HepG2 (cell line): ENCODE results near the gene CELSR2. TPM values are rescaled to one million over a fixed set of nuclear protein-coding genes. Genes with fewer than 3 reads are reported as not detected.

ENCODE experiments used
- EEA1 ChIP-seq: sonication (generic); formaldehyde crosslinking; IDR thresholded peaks from 2 replicates; pipeline ENCODE4 v1.5.1; 2020; ENCODE audit warnings: mild to moderate bottlenecking, missing genetic modification reagents, borderline replicate concordance
- HNF4A ChIP-seq: sonication (generic); formaldehyde crosslinking; IDR thresholded peaks from 2 replicates; pipeline ENCODE4 v1.4.0; 2020; ENCODE audit warnings: missing genetic modification reagents
- KLF13 ChIP-seq: sonication (generic); formaldehyde crosslinking; IDR thresholded peaks from 2 replicates; pipeline ENCODE4 v1.4.0; 2020; ENCODE audit warnings: mild to moderate bottlenecking, missing genetic modification reagents
- NCOR1 ChIP-seq: fragments of 200-600 bp; sonication (generic); IDR thresholded peaks from 2 replicates; pipeline ENCODE4 v1.7.0; 2017; ENCODE audit warnings: antibody characterized with exemption, low read length, borderline replicate concordance
- NR1H2 ChIP-seq: sonication (generic); formaldehyde crosslinking; IDR thresholded peaks from 2 replicates; pipeline ENCODE4 v1.8.1; 2022; ENCODE audit warnings: low read depth, missing genetic modification reagents, borderline replicate concordance
- NR2F6 ChIP-seq, 2 experiments: IDR thresholded peaks; 2 replicates each; pipeline ENCODE4 v1.6.1; 2016; ENCODE audit warnings: antibody characterized with exemption in 1 of 2, mild to moderate bottlenecking in 1 of 2
- RAD21 ChIP-seq: fragments of 450-650 bp; formaldehyde crosslinking; IDR thresholded peaks from 2 replicates; pipeline ENCODE4 v1.5.0; 2020; ENCODE audit warnings: mild to moderate bottlenecking
- RFXAP ChIP-seq: sonication (generic); formaldehyde crosslinking; IDR thresholded peaks from 2 replicates; pipeline ENCODE4 v1.4.0; 2020; ENCODE audit warnings: missing genetic modification reagents, borderline replicate concordance
- SRSF4 ChIP-seq: fragments of 200-400 bp; formaldehyde crosslinking; IDR thresholded peaks from one replicate; pipeline ENCODE4 v1.6.1; 2018; ENCODE audit warnings: mild to moderate bottlenecking, low read depth, low read length, moderate library complexity; ENCODE audit not compliant: poor library complexity, severe bottlenecking
- ZBTB8A ChIP-seq: sonication (generic); formaldehyde crosslinking; IDR thresholded peaks from 2 replicates; pipeline ENCODE4 v1.4.0; 2020; ENCODE audit warnings: mild to moderate bottlenecking, low read depth, missing genetic modification reagents, borderline replicate concordance
- ZNF101 ChIP-seq: sonication (generic); formaldehyde crosslinking; IDR thresholded peaks from 2 replicates; pipeline ENCODE4 v1.4.0; 2020; ENCODE audit warnings: mild to moderate bottlenecking, low read depth, missing genetic modification reagents, borderline replicate concordance
- ZNF224 ChIP-seq: sonication (generic); formaldehyde crosslinking; IDR thresholded peaks from 2 replicates; pipeline ENCODE4 v1.5.0; 2020; ENCODE audit warnings: mild to moderate bottlenecking, missing genetic modification reagents
- ZNF234 ChIP-seq: sonication (generic); formaldehyde crosslinking; conservative IDR thresholded peaks from 2 replicates; pipeline ENCODE4 v1.5.1; 2020; ENCODE audit warnings: mild to moderate bottlenecking, missing genetic modification reagents
- ZNF383 ChIP-seq: sonication (generic); formaldehyde crosslinking; IDR thresholded peaks from 2 replicates; pipeline ENCODE4 v1.4.0; 2020; ENCODE audit warnings: missing genetic modification reagents, mild to moderate bottlenecking, borderline replicate concordance
- ZNF557 ChIP-seq: sonication (generic); formaldehyde crosslinking; IDR thresholded peaks from 2 replicates; pipeline ENCODE4 v1.4.0; 2020; ENCODE audit warnings: missing genetic modification reagents
- ZNF891 ChIP-seq: sonication (generic); formaldehyde crosslinking; IDR thresholded peaks from 2 replicates; pipeline ENCODE4 v1.5.0; 2020; ENCODE audit warnings: mild to moderate bottlenecking, missing genetic modification reagents
- ZSCAN22 ChIP-seq: sonication (generic); formaldehyde crosslinking; IDR thresholded peaks from 2 replicates; pipeline ENCODE4 v1.4.0; 2020; ENCODE audit warnings: mild to moderate bottlenecking, missing genetic modification reagents
- polyA plus RNA-seq, 8 experiments: library from polyadenylated mRNA; depleted of rRNA in 3 of 8; stranded (reverse) in 7 of 8; unstranded in 1 of 8; fragments of >200 nt; fragmentation: Illumina TruSeq in 4 of 8; extraction: Trizol in 4 of 8; gene quantifications; 2 replicates each; pipeline versions ENCODE4 v1.2.1 to v1.2.3, GENCODE V29; 2011 to 2016; ENCODE audit warnings: low read depth in 4 of 8, missing spikeins in 1 of 8, mixed read lengths in 1 of 8; ENCODE audit not compliant: insufficient read depth in 1 of 8
- total RNA-seq, 5 experiments: library from RNA; depleted of rRNA; stranded (reverse); fragments of >200 nt; fragmentation: Illumina TruSeq; extraction: Trizol; gene quantifications; 2 replicates each; pipeline ENCODE4 v1.2.3, GENCODE V29; 2016; ENCODE audit warnings: low read depth in 1 of 5
- TF ChIP-seq, protein P1 (sequence below): sonication (generic); formaldehyde crosslinking; IDR thresholded peaks from 2 replicates; pipeline ENCODE4 v1.5.0; 2020; ENCODE audit warnings: mild to moderate bottlenecking, low read depth, missing genetic modification reagents, borderline replicate concordance
- TF ChIP-seq, protein P2 (sequence below): IDR thresholded peaks from 2 replicates; pipeline ENCODE4 v1.6.1; 2016; ENCODE audit warnings: missing biosample characterization, missing genetic modification reagents, low read depth
- TF ChIP-seq, protein P3 (sequence below): sonication (generic); formaldehyde crosslinking; IDR thresholded peaks from 2 replicates; pipeline ENCODE4 v1.8.0; 2022; ENCODE audit warnings: low read depth, missing genetic modification reagents
- TF ChIP-seq, protein P4 (sequence below): sonication (generic); formaldehyde crosslinking; IDR thresholded peaks from 2 replicates; pipeline ENCODE4 v1.4.0; 2020; ENCODE audit warnings: missing genetic modification reagents
- TF ChIP-seq, protein P5 (sequence below): sonication (generic); formaldehyde crosslinking; IDR thresholded peaks from 2 replicates; pipeline ENCODE4 v1.8.0; 2022; ENCODE audit warnings: missing genetic modification reagents, low read depth, mild to moderate bottlenecking, borderline replicate concordance
- TF ChIP-seq, protein P6 (sequence below): IDR thresholded peaks from 2 replicates; pipeline ENCODE4 v1.6.1; 2016

CELSR2 gene
- total and polyA plus RNA-seq, 2 of the 13 experiments (the other 11 are each of a cell fraction or from before 2014, with no cell fraction given): 4.0 to 6.6 TPM

DNA sequence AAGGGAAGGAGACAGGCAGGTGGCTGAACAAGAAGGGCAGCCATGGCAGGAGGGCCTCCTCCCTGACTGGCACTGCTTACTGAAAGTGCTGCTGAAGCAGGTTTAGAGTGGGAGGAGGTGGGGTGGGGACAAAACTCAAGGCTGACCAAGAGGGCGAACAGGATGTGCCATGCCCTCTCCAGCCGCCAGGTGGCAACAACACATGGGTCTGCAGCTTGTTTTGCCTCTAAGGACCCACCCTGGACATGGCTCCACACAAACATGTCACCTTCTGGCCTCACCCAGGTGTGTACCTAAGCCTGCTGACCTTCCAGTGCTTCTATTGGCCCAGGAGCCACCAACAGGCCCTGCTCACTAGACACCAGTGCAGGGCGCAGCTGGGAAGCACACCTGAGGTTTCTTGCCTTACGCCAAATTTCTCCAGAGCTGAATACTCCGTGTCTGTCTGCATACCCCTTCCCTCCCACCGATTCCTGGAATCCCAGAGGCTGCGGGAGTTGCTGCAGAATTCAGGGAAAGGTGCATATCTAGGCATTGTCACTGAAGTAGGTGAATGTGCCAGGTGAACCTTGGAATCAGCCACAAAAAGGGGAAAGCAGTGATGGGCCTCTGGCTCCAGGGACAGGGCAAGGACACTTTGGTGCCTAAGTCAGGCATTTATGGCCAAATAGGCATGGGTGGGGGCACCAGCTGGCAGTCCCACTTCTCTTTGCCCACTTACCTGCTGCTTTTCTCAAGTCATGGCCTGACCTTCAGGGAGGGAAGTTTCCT is 28.3 kb downstream of the CELSR2 start (continued):
- TF ChIP-seq ZSCAN22 (CRISPR knock-in tag) (no peak), ZNF557 (CRISPR knock-in tag) (no peak), RFXAP (CRISPR knock-in tag) (peak; percentile 58; the same call in 1 of the 2 replicates), ZNF224 (CRISPR knock-in tag) (no peak), ZNF383 (CRISPR knock-in tag) (no peak), NR1H2 (CRISPR knock-in tag) (no peak), ZNF234 (CRISPR knock-in tag) (no peak), RAD21 (CRISPR knock-in tag) (peak; percentile 93), ZBTB8A (CRISPR knock-in tag) (no peak), ZNF891 (no peak), KLF13 (CRISPR knock-in tag) (no peak), EEA1 (CRISPR knock-in tag) (no peak), SRSF4 (no peak), NCOR1 (no peak), HNF4A (CRISPR knock-in tag) (peak; percentile 50), ZNF101 (CRISPR knock-in tag) (no peak), NR2F6 (IDR thresholded peaks at IDR 0.05) (no peak; the same call in 1 of the 2 replicates), NR2F6 (CRISPR knock-in tag; IDR thresholded peaks at IDR 0.05) (peak; percentile 72)
- TF ChIP-seq, protein P1, sequence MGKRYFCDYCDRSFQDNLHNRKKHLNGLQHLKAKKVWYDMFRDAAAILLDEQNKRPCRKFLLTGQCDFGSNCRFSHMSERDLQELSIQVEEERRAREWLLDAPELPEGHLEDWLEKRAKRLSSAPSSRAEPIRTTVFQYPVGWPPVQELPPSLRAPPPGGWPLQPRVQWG (CRISPR knock-in tag): no peak
- TF ChIP-seq, protein P2, sequence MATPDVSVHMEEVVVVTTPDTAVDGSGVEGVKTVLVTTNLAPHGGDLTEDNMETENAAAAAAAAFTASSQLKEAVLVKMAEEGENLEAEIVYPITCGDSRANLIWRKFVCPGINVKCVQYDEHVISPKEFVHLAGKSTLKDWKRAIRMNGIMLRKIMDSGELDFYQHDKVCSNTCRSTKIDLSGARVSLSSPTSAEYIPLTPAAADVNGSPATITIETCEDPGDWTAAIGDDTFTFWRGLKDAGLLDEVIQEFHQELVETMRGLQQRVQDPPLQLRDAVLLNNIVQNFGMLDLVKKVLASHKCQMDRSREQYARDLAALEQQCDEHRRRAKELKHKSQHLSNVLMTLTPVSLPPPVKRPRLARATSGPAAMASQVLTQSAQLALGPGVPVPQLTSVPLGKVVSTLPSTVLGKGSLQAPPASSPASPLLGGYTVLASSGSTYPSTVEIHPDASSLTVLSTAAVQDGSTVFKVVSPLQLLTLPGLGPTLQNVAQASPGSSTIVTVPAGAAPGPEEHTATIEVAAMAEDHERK (CRISPR knock-in tag): no peak
- TF ChIP-seq, protein P3, sequence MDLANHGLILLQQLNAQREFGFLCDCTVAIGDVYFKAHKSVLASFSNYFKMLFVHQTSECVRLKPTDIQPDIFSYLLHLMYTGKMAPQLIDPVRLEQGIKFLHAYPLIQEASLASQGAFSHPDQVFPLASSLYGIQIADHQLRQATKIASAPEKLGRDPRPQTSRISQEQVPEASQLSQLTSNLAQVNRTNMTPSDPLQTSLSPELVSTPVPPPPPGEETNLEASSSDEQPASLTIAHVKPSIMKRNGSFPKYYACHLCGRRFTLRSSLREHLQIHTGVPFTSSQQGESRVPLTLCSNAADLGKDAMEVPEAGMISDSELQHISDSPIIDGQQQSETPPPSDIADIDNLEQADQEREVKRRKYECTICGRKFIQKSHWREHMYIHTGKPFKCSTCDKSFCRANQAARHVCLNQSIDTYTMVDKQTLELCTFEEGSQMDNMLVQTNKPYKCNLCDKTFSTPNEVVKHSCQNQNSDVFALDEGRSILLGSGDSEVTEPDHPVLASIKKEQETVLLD (CRISPR knock-in tag): no peak
- TF ChIP-seq, protein P4, sequence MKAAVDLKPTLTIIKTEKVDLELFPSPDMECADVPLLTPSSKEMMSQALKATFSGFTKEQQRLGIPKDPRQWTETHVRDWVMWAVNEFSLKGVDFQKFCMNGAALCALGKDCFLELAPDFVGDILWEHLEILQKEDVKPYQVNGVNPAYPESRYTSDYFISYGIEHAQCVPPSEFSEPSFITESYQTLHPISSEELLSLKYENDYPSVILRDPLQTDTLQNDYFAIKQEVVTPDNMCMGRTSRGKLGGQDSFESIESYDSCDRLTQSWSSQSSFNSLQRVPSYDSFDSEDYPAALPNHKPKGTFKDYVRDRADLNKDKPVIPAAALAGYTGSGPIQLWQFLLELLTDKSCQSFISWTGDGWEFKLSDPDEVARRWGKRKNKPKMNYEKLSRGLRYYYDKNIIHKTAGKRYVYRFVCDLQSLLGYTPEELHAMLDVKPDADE: no peak
- TF ChIP-seq, protein P5, sequence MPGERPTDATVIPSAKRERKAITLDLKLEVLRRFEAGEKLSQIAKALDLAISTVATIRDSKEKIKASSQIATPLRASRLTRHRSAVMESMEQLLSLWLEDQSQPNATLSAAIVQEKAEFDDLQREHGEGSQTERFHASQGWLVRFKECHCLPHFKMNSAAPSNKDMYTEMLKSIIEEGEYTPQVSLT: no peak; the same call in 1 of the 2 replicates
- TF ChIP-seq, protein P6, sequence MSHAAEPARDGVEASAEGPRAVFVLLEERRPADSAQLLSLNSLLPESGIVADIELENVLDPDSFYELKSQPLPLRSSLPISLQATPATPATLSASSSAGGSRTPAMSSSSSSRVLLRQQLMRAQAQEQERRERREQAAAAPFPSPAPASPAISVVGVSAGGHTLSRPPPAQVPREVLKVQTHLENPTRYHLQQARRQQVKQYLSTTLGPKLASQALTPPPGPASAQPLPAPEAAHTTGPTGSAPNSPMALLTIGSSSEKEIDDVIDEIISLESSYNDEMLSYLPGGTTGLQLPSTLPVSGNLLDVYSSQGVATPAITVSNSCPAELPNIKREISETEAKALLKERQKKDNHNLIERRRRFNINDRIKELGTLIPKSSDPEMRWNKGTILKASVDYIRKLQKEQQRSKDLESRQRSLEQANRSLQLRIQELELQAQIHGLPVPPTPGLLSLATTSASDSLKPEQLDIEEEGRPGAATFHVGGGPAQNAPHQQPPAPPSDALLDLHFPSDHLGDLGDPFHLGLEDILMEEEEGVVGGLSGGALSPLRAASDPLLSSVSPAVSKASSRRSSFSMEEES (CRISPR knock-in tag): peak; percentile 39; the same call in 1 of the 2 replicates
